HG03565 (cell line): Measurements from ENCODE around the gene RANBP9.

Experiments used
- ATAC-seq: cut with Tn5 transposase; IDR thresholded peaks from one replicate; pipeline ENCODE4 v1.9.1; 2021; ENCODE audit warnings: mild to moderate bottlenecking, moderate library complexity; ENCODE audit not compliant: unreplicated experiment

RANBP9 gene

GRCh38 chr6:13572951-13573654, 138.5 kb downstream of the RANBP9 start:
- no peak for ATAC-seq

- no peak for ATAC-seq
These were observed 139.4 kb downstream of the RANBP9 start for GRCh38 chr6:13572240-13572639.
